Measurements from ENCODE around the gene TTI1. TPM values are rescaled to one million over a fixed set of nuclear protein-coding genes. Genes with fewer than 3 reads are reported as not detected.

The TTI1 gene
- total and polyA plus RNA-seq, 2 of the 13 experiments (the other 11 are each of a cell fraction or from before 2014, with no cell fraction given): 22.9 to 39.8 TPM

DNA sequence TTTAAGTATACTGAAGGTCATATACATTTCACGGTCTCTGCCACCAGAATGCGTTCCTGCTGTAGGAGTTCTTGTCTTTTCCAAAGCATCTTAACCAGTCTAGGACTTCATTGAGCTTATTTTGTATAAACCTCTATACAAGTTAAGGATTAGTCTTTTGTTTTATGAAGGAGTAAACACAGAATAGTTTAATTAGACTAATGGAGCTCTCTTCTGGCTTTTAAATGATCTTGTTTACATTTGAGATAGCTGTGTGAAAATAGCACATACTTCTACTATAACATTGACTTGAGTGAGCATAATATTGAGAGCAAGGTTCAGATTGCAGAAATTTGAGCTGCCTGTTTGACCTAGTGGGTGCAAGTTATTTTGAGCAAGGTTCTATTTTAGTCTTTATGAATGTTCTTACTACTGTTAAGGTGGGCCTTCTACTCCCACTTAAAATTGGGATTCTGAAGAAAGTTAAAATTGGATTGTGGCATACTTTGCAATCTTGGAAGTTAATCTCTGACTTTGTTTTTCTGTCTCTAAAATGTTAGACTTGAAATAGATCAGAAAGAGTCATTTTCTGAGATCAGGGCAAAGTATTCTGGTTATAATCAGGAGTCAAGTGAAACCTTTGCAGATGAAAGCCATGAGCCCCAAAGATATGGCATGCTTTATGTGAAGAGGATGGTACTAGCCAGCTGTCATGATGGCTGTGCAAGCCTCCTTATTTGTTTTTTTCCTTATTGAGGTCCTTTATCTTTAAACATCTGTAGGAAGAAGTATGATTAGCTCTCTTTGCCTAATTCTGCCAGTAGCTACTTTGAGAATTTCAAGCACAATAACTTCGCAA lies 42.1 kb upstream of the TTI1 start (continued):
- no peak for TF ChIP-seq ZNF501 (CRISPR knock-in tag; IDR thresholded peaks at IDR 0.05)
- 0 out of 2 replicates have a peak, but pooled peaks have one; percentile 34 for TF ChIP-seq FOXA1 (IDR thresholded peaks at IDR 0.05)
- TF ChIP-seq FOXA1 (CRISPR knock-in tag; IDR thresholded peaks at IDR 0.05): peak; percentile 81
- 0 out of 2 replicates have a peak, but pooled peaks have one; percentile 31 for TF ChIP-seq ZNF331 (CRISPR knock-in tag; IDR thresholded peaks at IDR 0.05)
- TF ChIP-seq FOXP1 (IDR thresholded peaks at IDR 0.05): no peak
- peak; percentile 70; the same call in 1 of the 2 replicates for TF ChIP-seq FOXP1 (CRISPR knock-in tag; IDR thresholded peaks at IDR 0.05)
- 0 out of 2 replicates have a peak, but pooled peaks have one; percentile 26 for TF ChIP-seq HHEX (CRISPR knock-in tag; IDR thresholded peaks at IDR 0.05)
- no peak for TF ChIP-seq SETDB1 (CRISPR knock-in tag; IDR thresholded peaks at IDR 0.05; ENCODE audit: borderline replicate concordance)
- TF ChIP-seq, protein P1, sequence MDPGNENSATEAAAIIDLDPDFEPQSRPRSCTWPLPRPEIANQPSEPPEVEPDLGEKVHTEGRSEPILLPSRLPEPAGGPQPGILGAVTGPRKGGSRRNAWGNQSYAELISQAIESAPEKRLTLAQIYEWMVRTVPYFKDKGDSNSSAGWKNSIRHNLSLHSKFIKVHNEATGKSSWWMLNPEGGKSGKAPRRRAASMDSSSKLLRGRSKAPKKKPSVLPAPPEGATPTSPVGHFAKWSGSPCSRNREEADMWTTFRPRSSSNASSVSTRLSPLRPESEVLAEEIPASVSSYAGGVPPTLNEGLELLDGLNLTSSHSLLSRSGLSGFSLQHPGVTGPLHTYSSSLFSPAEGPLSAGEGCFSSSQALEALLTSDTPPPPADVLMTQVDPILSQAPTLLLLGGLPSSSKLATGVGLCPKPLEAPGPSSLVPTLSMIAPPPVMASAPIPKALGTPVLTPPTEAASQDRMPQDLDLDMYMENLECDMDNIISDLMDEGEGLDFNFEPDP (CRISPR knock-in tag; conservative IDR thresholded peaks at IDR 0.05): no peak
- TF ChIP-seq MEF2D (CRISPR knock-in tag; IDR thresholded peaks at IDR 0.05): peak; percentile 85
- 0 out of 2 replicates have a peak, but pooled peaks have one; percentile 18 for TF ChIP-seq ZNF3 (CRISPR knock-in tag; IDR thresholded peaks at IDR 0.05)

Measured in HepG2 (cell line).